DOHH2 (cell line): Measurements from ENCODE around the gene GTSE1.

Experiments
- H3F3A ChIP-seq: fragments of 200-600 bp; sonication (generic), shearing (Covaris generic); 2 replicates; pipeline ENCODE4 v1.6.0; 2016; ENCODE audit warnings: antibody characterized with exemption, mild to moderate bottlenecking; ENCODE audit not compliant: control insufficient read depth, insufficient read depth
- H3K27ac ChIP-seq: fragments of 200-600 bp; sonication (generic); 2 replicates; pipeline ENCODE4 v1.5.1; 2014; ENCODE audit warnings: low read depth, mild to moderate bottlenecking, low read length, moderate library complexity
- H3K27me3 ChIP-seq: fragments of 200-600 bp; sonication (generic); 2 replicates; pipeline ENCODE4 v1.6.1; 2014; ENCODE audit warnings: mild to moderate bottlenecking, low read length, mixed read lengths; ENCODE audit not compliant: control insufficient read depth
- H3K36me3 ChIP-seq: fragments of 200-600 bp; sonication (generic); 2 replicates; pipeline ENCODE4 v1.6.1; 2014; ENCODE audit warnings: mild to moderate bottlenecking, low read length, moderate library complexity, mixed read lengths; ENCODE audit not compliant: control insufficient read depth
- H3K4me1 ChIP-seq: fragments of 200-600 bp; sonication (generic); 2 replicates; pipeline ENCODE4 v1.6.1; 2014; ENCODE audit warnings: mild to moderate bottlenecking, low read length, mixed read lengths; ENCODE audit not compliant: control insufficient read depth
- H3K4me2 ChIP-seq: fragments of 200-600 bp; sonication (generic); 2 replicates; pipeline ENCODE4 v1.6.0; 2014; ENCODE audit warnings: mild to moderate bottlenecking, low read length, moderate library complexity
- H3K4me3 ChIP-seq: fragments of 200-600 bp; sonication (generic); 2 replicates; pipeline ENCODE4 v1.5.1; 2014; ENCODE audit warnings: mild to moderate bottlenecking, low read length, mixed read lengths
- H3K79me2 ChIP-seq: fragments of 200-600 bp; sonication (generic); 2 replicates; pipeline ENCODE4 v1.6.1; 2014; ENCODE audit warnings: mild to moderate bottlenecking, low read length, mixed read lengths; ENCODE audit not compliant: control insufficient read depth
- H3K9me2 ChIP-seq: fragments of 200-600 bp; sonication (generic); replicated peaks from 2 replicates; pipeline ENCODE4 v1.6.1; 2014; ENCODE audit warnings: mild to moderate bottlenecking, low read length, mixed read lengths; ENCODE audit not compliant: control insufficient read depth
- H3K9me3 ChIP-seq: fragments of 200-600 bp; sonication (generic); 2 replicates; pipeline ENCODE4 v1.6.1; 2014; ENCODE audit warnings: antibody characterized with exemption, low read length, mixed read lengths; ENCODE audit not compliant: control insufficient read depth, insufficient read depth
- H4K20me1 ChIP-seq: fragments of 200-600 bp; sonication (generic); 2 replicates; pipeline ENCODE4 v1.6.0; 2014; ENCODE audit warnings: low read depth, mild to moderate bottlenecking, antibody characterized with exemption, low read length, moderate library complexity; ENCODE audit not compliant: control insufficient read depth, insufficient read depth
- EZH2phosphoT487 ChIP-seq: fragments of 200-600 bp; sonication (generic); IDR thresholded peaks from 2 replicates; pipeline ENCODE4 v1.6.1; 2017; ENCODE audit warnings: borderline replicate concordance, mild to moderate bottlenecking, antibody characterized with exemption, low read length, moderate library complexity, mixed read lengths
- TF ChIP-seq, protein P1 (sequence below): fragments of 200-600 bp; sonication (generic); IDR thresholded peaks from one replicate; pipeline ENCODE4 v1.5.1; 2014; ENCODE audit warnings: antibody characterized with exemption, mild to moderate bottlenecking, low read depth, low read length; ENCODE audit not compliant: poor library complexity, severe bottlenecking

GTSE1 gene

DNA sequence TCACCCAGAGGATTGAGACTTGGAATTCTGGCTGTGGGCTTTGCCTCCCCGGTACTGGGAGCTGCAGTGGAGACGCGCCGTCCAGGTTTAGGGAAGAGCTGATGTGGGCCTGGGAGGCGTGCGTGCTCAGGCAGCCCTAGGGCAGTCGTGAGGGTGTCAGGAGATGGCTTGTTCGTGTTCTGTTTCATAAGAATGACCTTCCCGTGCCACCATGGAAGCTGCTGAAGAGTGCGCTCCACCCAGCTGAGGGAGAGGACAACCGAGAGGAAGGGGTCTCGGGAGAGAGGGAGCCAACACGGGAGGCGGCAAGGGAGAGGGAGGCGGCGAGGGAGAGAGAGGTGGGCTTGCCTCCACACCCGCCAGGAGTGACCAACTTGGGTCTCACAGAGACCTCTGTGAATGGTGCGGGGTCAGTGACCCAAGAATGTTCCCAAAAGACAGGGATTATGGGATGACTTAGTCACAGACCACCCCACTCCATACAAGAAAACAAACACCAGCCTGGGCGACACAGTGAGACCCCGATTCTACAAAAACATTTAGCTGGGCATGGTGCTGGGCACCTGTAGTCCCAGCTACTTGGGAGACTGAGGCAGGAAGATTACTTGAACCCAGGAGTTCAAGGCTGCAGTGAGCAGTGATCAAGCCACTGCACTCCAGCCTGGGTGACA lies 24.2 kb downstream of the GTSE1 start:
- Histone ChIP-seq H4K20me1 (peaks cover 4% of the 10 kb centered on the region; the same call in 1 of the 2 replicates), H3K4me3 (no peak overlapping the region), H3K36me3 (peaks cover 83% of the 10 kb centered on the region), H3K9me2 (no peaks in the 10 kb centered on the region), H3K79me2 (peaks cover 43% of the 10 kb centered on the region), H3K27me3 (no peaks in the 10 kb centered on the region), H3K4me2 (no peak overlapping the region), H3K27ac (no peak overlapping the region), H3K4me1 (no peaks in the 10 kb centered on the region), H3K9me3 (no peaks in the 10 kb centered on the region), H3F3A (no peaks in the 10 kb centered on the region)
- TF ChIP-seq EZH2phosphoT487: no peak
- TF ChIP-seq, protein P1, sequence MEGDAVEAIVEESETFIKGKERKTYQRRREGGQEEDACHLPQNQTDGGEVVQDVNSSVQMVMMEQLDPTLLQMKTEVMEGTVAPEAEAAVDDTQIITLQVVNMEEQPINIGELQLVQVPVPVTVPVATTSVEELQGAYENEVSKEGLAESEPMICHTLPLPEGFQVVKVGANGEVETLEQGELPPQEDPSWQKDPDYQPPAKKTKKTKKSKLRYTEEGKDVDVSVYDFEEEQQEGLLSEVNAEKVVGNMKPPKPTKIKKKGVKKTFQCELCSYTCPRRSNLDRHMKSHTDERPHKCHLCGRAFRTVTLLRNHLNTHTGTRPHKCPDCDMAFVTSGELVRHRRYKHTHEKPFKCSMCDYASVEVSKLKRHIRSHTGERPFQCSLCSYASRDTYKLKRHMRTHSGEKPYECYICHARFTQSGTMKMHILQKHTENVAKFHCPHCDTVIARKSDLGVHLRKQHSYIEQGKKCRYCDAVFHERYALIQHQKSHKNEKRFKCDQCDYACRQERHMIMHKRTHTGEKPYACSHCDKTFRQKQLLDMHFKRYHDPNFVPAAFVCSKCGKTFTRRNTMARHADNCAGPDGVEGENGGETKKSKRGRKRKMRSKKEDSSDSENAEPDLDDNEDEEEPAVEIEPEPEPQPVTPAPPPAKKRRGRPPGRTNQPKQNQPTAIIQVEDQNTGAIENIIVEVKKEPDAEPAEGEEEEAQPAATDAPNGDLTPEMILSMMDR: no peak

DNA sequence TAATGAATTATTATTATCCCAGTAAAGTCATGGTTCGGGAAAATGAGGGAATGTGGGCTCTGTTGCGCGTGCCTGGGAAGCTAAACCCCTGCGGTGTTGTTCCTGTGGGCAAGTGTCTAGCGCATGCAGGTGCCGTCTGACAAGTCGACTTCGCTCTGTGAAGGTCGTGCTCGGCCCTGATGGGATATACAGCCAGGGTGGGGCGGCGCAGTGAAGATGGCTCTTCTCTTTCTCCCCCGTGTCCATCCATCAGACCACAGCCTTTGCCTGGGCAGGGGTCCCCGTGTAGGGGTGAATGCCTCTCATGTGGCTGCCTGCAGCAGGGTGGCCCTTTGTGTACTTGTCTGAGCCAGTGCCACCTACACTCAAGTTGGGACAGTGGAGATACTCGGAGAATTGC lies 26.0 kb downstream of the GTSE1 start:
- no peaks in the 10 kb centered on the region for H3K27me3 ChIP-seq
- H3K4me3 ChIP-seq: no peak overlapping the region
- H4K20me1 ChIP-seq: peaks cover 4% of the 10 kb centered on the region; the same call in 1 of the 2 replicates
- H3K27ac ChIP-seq: no peak overlapping the region
- H3K4me2 ChIP-seq: no peak overlapping the region
- peaks cover 29% of the 10 kb centered on the region for H3K79me2 ChIP-seq
- H3F3A ChIP-seq: no peaks in the 10 kb centered on the region
- TF ChIP-seq, protein P1: no peak
- no peak for TF ChIP-seq EZH2phosphoT487
- H3K9me2 ChIP-seq: no peaks in the 10 kb centered on the region
- no peaks in the 10 kb centered on the region for H3K9me3 ChIP-seq
- H3K4me1 ChIP-seq: no peaks in the 10 kb centered on the region
- H3K36me3 ChIP-seq: peaks cover 82% of the 10 kb centered on the region

DNA sequence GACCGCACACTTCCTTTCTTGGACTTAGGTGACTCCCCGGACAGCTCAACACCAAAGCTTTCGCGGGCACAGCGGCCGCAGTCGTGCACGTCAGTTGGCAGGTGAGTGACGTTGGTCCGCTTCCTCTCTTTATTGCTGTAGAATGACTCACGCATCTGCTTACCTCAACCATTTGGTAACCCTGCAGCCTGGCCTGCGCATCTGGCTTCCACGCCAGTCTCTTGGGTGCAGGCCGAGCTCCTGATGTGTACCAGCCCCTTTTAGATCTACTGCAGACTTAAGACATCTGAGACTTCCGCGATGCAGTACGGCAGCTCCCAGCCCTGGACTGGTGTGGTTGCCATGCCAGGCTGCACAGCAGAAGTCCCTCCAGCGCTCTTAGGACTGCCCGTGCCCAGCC lies 26.5 kb downstream of the GTSE1 start:
- peaks cover 2% of the 10 kb centered on the region; the same call in 1 of the 2 replicates for H4K20me1 ChIP-seq
- no peak overlapping the region for H3K27ac ChIP-seq
- no peaks in the 10 kb centered on the region for H3F3A ChIP-seq
- H3K27me3 ChIP-seq: no peaks in the 10 kb centered on the region
- no peaks in the 10 kb centered on the region for H3K4me1 ChIP-seq
- no peaks in the 10 kb centered on the region for H3K9me3 ChIP-seq
- H3K4me2 ChIP-seq: no peak overlapping the region
- H3K4me3 ChIP-seq: no peak overlapping the region
- peaks cover 82% of the 10 kb centered on the region for H3K36me3 ChIP-seq
- peaks cover 25% of the 10 kb centered on the region for H3K79me2 ChIP-seq
- no peaks in the 10 kb centered on the region for H3K9me2 ChIP-seq
- TF ChIP-seq, protein P1: no peak
- no peak for TF ChIP-seq EZH2phosphoT487
